Sigmoid colon (tissue), 7 donors: ENCODE results near the gene ARL10. TPM values are rescaled to one million over a fixed set of nuclear protein-coding genes. Genes with fewer than 3 reads are reported as not detected.

Source experiments
- DNase-seq: peaks from one replicate; pipeline ENCODE4 v3.0.0-alpha.2; 2019
- H3K27ac ChIP-seq, 4 donors: fragments of 200-600 bp; sonication (generic); one replicate each; pipeline ENCODE4 v1.5.1; 2016 to 2019; ENCODE audit warnings: mild to moderate bottlenecking in 1 of 4
- H3K27me3 ChIP-seq, 3 donors: fragments of 200-600 bp; sonication (generic); one replicate each; pipeline ENCODE4 v1.5.1; 2019; ENCODE audit warnings: mild to moderate bottlenecking in 1 of 3
- H3K36me3 ChIP-seq, 4 donors: fragments of 200-600 bp; sonication (generic); one replicate each; pipeline ENCODE4 v1.5.1; 2016 to 2019
- H3K4me1 ChIP-seq, 4 donors: fragments of 200-600 bp; sonication (generic); one replicate each; pipeline ENCODE4 v1.5.1; 2017 to 2019
- H3K4me3 ChIP-seq, 4 donors: fragments of 200-600 bp; sonication (generic); one replicate each; pipeline ENCODE4 v1.5.1; 2017 to 2019; ENCODE audit warnings: mild to moderate bottlenecking in 2 of 4, moderate library complexity in 1 of 4
- H3K9me3 ChIP-seq, 4 donors: fragments of 200-600 bp in 3 of 4; sonication (generic) in 3 of 4; one replicate each; pipeline versions ENCODE4 v1.5.1 to v1.6.1; 2013 to 2019
- CTCF ChIP-seq, 4 experiments: fragments of 450-650 bp in 3 of 4; fragments of 200-600 bp in 1 of 4; IDR thresholded peaks; one replicate each; pipeline ENCODE4 v1.5.1; 2016 to 2019; ENCODE audit warnings: antibody characterized with exemption in 4 of 4, mild to moderate bottlenecking in 3 of 4, moderate library complexity in 2 of 4
- EP300 ChIP-seq, 4 donors: sonication (generic); formaldehyde crosslinking; IDR thresholded peaks; one replicate each; pipeline ENCODE4 v1.6.1; 2017; ENCODE audit warnings: antibody characterized with exemption in 4 of 4
- POLR2A ChIP-seq, 2 donors: fragments of 450-650 bp; IDR thresholded peaks; one replicate each; pipeline ENCODE4 v1.6.1; 2016; ENCODE audit warnings: antibody characterized with exemption in 2 of 2, mild to moderate bottlenecking in 2 of 2, moderate library complexity in 2 of 2
- POLR2AphosphoS5 ChIP-seq, 4 donors: sonication (generic); formaldehyde crosslinking; IDR thresholded peaks; one replicate each; pipeline ENCODE4 v1.6.1; 2017; ENCODE audit warnings: antibody characterized with exemption in 4 of 4
- WGBS, 2 donors: extraction: QIAGEN DNeasy Blood & Tissue Kit; methylation state at CpG; one replicate each; pipeline ENCODE4 v1.1.7; 2013; 5-methylcytosine and 5-hydroxymethylcytosine counted together
- intact Hi-C: fragments of 100-400 bp; cut with DNase I; formaldehyde crosslinking; loops from one replicate; pipeline ENCODE4 v1.15.1; 2023
- polyA plus RNA-seq, 3 donors: library from polyadenylated mRNA; stranded (reverse); fragments of 200-250 nt; gene quantifications; one replicate each; pipeline ENCODE4 v1.2.3, GENCODE V29; 2013
- total RNA-seq, 4 donors: library from RNA; depleted of rRNA; stranded (reverse); fragments of >200 nt; gene quantifications; one replicate each; pipeline ENCODE4 v1.1.0, GENCODE V29; 2016
- donor health status: healthy with polysubstance abuse.
- donor health status: Bipolar disorder and iron deficiency.
- donor health status: healthy.

ARL10 gene
- total and polyA plus RNA-seq, 7 donors, result 0.23 to 16.9 (median 5.6) TPM

GRCh38 chr5:176386491-176386890 is 21.2 kb downstream of the ARL10 start:
- TF ChIP-seq POLR2AphosphoS5 (IDR thresholded peaks at IDR 0.05) (no peak), POLR2A (IDR thresholded peaks at IDR 0.05) (no peak), EP300 (IDR thresholded peaks at IDR 0.05) (no peak), CTCF (IDR thresholded peaks at IDR 0.05) (no peak)
- H3K9me3 ChIP-seq, result no peaks in the 10 kb centered on the region
- no peak overlapping the region for H3K27ac ChIP-seq
- no peaks in the 10 kb centered on the region for H3K27me3 ChIP-seq
- H3K4me1 ChIP-seq, result peaks cover 0 to 37% (median 32%) of the 10 kb centered on the region in 4 donors
- intact Hi-C loops, result loop anchor here (10.0 kb wide), 2 partner anchors 148 to 258 kb away; partner anchors contain the start of genes RNF44 and TSPAN17
- DNase-seq, result no peak
- peaks cover 10 to 59% (median 29%) of the 10 kb centered on the region in 4 donors for H3K36me3 ChIP-seq
- H3K4me3 ChIP-seq, result no peak overlapping the region
- WGBS, 2 donors, result 36 to 79% methylated on average over 1 of the region's 1 CpG

GRCh38 chr5:176387384-176387925 is 22.2 kb downstream of the ARL10 start:
- Histone ChIP-seq H3K36me3 (peaks cover 10 to 63% (median 39%) of the 10 kb centered on the region in 4 donors), H3K27ac (peak overlapping the region in 2 of 4 donors; percentile 88 to 94)
- intact Hi-C loops, result loop anchor here (10.0 kb wide), 2 partner anchors 147 to 257 kb away; partner anchors contain the start of genes RNF44 and TSPAN17

DNA sequence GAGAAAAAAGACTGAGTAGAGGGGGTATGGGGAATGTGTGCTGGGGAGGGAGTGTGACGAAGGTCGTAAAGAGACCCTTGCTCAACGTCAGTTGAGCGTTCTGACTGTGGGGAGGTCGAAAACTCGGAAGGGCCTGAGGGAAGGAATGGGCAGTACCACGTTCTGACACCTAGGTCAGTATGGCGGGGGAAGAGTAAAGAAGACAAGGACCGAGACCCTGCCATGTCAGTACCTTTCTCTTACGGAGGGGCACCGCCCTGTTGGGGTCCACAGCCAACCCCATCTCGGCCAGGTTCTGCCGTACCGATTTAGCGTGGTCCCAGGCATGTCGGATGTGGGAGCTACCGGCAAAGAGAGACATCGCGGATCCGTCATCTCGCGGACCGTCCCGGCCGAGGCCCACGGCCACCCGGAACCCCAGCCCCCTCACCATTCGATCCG is 22.7 kb downstream of the ARL10 start:
- H3K9me3 ChIP-seq, result no peaks in the 10 kb centered on the region
- H3K4me3 ChIP-seq, result peak overlapping the region; percentile 57 to 65 (median 61)
- H3K27ac ChIP-seq, result peak overlapping the region; percentile 88 to 94 (median 93)
- intact Hi-C loops, result loop anchor here (2.0 to 10.0 kb wide), 3 partner anchors 29 to 257 kb away; partner anchors contain the start of genes CLTB, RNF44 and TSPAN17
- peaks cover 0 to 30% (median 25%) of the 10 kb centered on the region in 4 donors for H3K4me1 ChIP-seq
- H3K27me3 ChIP-seq, result no peaks in the 10 kb centered on the region
- peaks cover 10 to 63% (median 41%) of the 10 kb centered on the region in 4 donors for H3K36me3 ChIP-seq
- TF ChIP-seq POLR2A (IDR thresholded peaks at IDR 0.05), result no peak
- no peak for DNase-seq
- 0% methylated on average over 29 of the region's 29 CpGs for WGBS, 2 donors

More at GRCh38 chr5:176387384-176387925, 22.2 kb downstream of the ARL10 start:
- no peaks in the 10 kb centered on the region for H3K27me3 ChIP-seq
- TF ChIP-seq CTCF (IDR thresholded peaks at IDR 0.05) (no peak), POLR2A (IDR thresholded peaks at IDR 0.05) (no peak), EP300 (IDR thresholded peaks at IDR 0.05) (no peak), POLR2AphosphoS5 (IDR thresholded peaks at IDR 0.05) (no peak)
- WGBS, 2 donors, result 31 to 35% methylated on average over 8 of the region's 8 CpGs
- no peaks in the 10 kb centered on the region for H3K9me3 ChIP-seq
- H3K4me3 ChIP-seq, result peak overlapping the region; percentile 57 to 65 (median 61)
- peaks cover 0 to 30% (median 25%) of the 10 kb centered on the region in 4 donors for H3K4me1 ChIP-seq
- no peak for DNase-seq

GRCh38 chr5:176388444-176389134 is 23.3 kb downstream of the ARL10 start, which contains the start of the genes HIGD2A and NOP16:
TSS of gene HIGD2A (plus strand) at chr5:176388751. CDS start at chr5:176388820, 69 bp downstream.
TSS of gene NOP16 (minus strand) at chr5:176388598. CDS start at chr5:176388539, 59 bp downstream.
- peak; percentile 100 for DNase-seq
- H3K27ac ChIP-seq, result peak within 1 kb of the TSS; percentile 88 to 94 (median 93)
- TF ChIP-seq POLR2AphosphoS5 (IDR thresholded peaks at IDR 0.05) (peak in 3 of 4 donors; percentile 66 to 75 (median 75)), CTCF (IDR thresholded peaks at IDR 0.05) (peak in 1 of 4 experiments; percentile 36), EP300 (IDR thresholded peaks at IDR 0.05) (no peak), POLR2A (IDR thresholded peaks at IDR 0.05) (no peak)
- no peaks in the 10 kb centered on the region for H3K9me3 ChIP-seq
- peaks cover 10 to 63% (median 36%) of the 10 kb centered on the region in 4 donors for H3K36me3 ChIP-seq
- 0 to 1% methylated on average over 47 of the region's 47 CpGs for WGBS, 2 donors
- H3K27me3 ChIP-seq, result no peaks in the 10 kb centered on the region
- peak within 1 kb of the TSS; percentile 57 to 65 (median 61) for H3K4me3 ChIP-seq
- intact Hi-C loops, result loop anchor here (2.0 to 10.0 kb wide), 3 partner anchors 28 to 256 kb away; partner anchors contain the start of genes CLTB, RNF44 and TSPAN17
- H3K4me1 ChIP-seq, result peaks cover 0 to 30% (median 25%) of the 10 kb centered on the region in 4 donors
